GM18520 (cell line): ENCODE measurements around the gene SDK2.

Source experiments
- ATAC-seq: cut with Tn5 transposase; IDR thresholded peaks from one replicate; pipeline ENCODE4 v1.9.1; 2021; ENCODE audit not compliant: unreplicated experiment

The SDK2 gene

DNA sequence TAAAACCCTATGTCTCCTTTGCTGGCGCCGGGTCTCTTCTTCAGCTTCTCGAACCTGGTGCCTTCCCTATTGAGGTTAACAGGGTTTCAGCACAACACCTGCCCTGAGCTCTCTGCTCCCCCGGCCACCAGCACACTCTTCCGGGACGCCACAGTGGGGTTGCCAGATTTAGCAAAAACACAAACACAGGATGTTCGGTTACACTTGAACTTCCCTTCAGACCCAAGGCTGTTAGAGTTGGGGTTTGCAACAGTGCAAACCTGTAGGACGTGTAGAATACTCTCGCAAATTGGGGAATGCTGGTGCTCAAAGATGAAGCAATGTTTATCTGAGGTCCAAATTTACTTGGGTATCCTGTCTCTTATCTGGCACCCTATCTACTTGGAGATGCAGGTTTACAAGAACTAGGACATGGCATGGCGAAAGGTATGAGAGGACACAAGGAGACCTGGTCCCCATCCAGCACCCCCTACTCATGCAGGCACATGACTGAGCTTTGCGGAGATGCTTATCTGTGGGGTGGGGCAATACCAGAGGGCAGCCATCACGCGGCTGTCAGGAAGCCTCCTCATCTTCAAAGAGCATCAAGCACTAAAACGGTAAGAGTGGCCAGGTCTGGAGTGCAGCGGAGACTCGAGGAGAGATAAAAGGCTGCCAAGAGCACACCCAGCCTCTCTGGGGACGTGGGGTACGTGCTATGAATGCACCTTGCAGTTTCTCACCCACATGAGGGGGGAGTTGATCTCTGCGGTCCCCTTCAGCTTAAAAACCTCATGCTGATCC lies 52.8 kb downstream of the SDK2 start:
- no peak for ATAC-seq

DNA sequence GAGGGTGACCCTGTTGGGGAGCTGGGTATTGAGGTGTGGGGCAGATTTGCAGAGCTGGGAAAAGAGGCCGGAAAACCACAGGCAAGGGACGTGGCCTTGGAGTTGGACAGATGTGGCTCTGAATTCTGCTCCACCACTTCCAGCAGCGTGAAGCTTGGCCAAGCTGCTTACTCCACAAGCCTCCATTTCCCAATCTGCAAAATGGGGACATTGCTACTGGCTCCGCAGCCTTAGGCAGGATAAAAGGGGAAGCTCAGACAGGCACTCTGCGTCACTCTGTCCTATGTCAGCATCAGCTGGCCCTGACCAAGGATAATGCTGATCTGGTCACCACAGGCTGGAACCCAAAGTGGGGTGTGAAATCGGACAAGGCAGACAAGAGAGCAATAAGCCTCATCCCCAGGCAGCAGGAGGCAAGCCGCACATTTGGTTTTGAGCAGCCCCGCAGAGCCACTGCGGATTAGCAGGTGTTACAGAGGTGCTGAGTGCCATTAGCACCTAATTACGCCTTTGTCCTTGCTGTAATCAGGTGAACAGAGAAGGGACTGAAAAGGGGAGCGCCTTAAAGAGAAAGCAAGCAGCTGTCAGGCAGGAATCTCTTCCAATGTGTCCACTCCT lies 54.8 kb downstream of the SDK2 start:
- no peak for ATAC-seq

DNA sequence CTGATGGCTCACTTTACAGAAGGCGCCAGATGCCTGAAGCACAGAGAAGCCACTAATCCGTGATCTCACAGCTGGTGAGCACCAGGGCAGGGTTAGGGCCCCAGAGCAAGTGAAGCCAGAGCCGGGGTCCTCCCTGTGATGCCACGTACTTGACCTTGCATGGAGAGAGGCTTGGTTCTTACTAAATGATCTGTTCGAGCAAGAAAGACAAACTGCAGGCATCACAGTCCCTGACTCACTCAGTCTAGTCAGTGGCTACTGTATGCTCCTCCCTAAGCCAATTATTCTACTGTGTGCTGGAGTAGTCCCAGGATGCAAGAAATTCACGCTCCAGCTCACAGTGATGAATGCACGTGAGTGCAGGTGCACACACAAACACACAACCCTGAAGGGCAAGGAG lies 55.4 kb downstream of the SDK2 start:
- ATAC-seq = no peak

DNA sequence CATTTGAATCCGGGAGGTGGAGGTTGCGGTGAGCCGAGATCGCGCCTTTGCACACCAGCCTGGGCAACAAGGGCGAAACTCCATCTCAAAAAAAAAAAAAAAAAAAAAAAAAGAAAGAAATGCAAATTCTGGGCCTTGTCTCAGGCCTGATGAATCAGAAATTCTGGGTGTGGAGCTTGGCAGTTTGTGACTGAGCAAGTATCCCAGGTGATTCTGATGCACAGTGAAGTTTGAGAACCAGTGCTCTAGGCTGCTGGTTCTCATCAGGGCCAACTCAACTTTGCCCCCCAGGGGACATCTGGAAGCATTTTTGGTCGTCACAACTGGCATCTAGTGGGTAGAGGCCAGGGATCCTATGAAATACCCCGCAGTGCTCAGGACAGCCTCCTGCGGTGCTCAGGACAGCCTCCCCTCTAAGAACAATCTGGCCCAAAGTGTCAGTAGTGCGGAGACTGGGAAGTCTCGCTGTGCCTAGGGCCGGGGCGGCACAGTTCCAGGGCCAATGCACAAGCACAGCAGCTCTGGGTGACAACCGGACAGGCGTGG lies 55.9 kb downstream of the SDK2 start:
- no peak for ATAC-seq

DNA sequence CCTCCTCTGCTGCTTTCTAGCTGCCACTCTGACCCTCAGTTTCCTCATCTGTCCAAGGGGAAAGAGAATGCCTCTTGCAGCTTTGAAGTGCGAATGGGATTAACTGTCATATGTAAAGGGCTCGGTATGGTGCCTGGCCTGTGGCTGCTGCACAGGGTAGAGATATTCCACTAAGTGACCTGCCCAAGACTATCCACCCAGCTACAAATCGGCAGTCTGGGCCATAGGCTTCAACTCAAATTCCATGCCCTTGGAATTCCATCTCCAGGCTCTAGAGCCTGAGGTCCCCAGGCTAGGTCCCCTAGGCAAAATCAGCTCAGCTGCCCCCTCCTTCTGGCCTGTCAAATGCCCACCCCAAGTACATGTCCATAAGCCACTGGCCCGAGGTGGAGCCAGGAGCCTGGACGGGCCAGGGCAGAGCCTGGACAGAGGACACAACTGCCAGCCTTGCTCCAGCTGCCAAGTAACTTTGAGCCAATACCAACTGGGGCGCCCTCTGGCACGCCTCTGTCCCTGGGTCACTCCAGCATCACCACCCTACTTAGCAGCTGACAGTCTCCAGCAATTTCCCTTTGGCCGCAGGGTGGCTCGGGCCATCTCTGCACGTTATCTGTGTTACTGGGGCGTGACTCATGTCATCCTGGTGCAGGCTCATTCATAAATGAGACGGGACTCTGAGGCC lies 57.2 kb downstream of the SDK2 start:
- ATAC-seq = no peak

DNA sequence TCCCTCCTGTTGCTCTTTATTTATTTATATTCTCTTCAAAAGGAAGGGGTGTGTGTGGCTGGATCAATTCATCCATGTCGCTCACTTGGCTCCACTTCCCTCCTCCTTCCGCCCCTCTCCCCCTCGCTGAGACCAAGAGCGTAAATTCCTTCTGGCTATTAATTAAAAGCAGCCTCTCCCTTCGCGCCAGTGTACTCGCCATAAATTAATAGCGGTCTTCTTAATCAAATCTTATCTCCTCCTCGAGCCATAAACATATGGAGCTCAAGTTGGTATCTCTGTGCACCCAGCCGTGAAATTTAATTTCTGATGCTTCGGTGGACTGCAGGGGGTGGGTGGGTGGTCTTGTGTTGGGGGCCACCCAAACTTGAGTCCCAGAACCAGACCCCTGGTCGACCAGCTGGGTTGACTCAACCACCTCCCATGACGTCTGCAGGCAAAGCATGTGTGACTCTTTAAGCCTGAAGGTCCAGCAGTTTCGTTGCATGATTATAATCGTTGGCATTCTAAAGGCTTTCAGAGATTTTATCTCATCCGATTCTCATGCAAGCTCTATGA lies 57.9 kb downstream of the SDK2 start:
- ATAC-seq = no peak

DNA sequence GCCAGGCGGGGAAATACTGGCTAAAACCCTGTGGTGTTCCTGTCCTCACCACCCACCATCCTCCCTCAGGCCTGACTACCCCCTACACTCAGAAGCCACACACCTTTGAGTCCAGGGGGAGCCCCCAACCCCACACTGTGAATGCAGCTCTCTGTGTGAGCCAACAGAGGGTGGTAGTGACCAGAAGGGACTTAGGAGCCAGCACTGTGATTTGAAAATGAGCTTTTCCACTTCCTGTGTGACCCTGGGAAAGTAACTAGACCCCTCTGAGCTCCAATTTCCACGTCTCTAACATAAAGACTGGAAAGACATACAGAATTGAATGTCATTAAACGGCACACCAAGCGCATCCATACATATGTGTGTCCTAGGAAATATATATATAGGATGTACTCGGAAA lies 58.7 kb downstream of the SDK2 start:
- ATAC-seq = no peak

DNA sequence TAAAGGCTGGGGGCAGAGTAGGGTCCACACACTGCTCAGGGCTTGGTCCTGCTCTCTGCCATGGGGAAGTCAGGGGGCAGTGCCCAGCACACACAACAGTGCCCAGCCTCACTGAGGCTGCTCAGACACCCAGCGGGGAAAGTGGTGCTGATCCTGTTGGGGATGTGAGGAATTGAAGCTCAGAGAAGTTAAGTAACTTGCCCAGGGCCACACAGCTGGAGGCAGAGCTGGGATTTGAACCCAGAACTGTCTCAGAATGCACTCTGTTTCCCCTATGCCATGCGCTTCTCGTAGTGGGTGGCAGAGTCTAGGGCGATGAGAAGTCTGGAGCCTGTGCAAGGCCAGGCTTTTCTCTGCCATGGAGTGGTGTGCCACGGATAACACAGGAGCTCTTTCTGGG lies 59.3 kb downstream of the SDK2 start:
- ATAC-seq = no peak

DNA sequence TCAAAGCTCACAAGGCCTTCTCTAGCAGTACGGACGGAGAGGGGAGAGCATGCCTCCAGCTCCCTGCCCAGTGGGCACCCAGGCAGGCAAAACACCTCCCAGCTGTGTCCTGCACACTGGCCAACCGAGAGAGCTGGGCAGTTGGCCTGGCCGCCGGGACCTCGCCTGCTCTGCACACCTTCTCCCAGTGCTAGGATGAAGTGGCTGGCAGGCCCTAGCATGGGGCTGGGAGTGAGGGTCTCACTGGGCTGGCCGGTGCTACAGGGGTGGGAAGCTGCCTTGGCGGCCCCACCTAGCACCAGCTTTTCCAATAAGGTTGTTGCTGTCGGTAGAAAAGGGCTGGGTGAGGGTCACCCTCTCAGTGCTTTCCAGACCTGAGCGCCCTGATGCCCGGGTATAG lies 60.2 kb downstream of the SDK2 start:
- no peak for ATAC-seq

DNA sequence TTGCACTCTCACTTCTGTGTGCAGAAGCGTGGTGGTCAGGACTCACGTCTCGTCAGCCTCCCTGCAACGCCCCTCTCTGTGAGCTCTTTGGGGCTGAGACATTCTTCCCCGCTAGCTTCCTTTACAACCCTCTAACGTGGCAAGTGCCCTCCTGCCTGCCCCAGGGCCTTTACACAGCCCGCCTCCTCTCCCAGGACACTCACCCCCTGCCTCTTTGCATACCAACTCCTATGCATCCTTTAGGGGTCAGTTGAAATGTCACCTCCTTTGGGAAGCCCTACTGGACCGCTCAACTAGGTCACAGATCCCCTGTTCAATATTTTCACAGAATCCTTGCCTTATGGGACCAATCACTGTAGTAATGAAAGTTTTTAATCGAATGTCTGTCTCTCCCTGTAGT lies 61.4 kb downstream of the SDK2 start:
- no peak for ATAC-seq

DNA sequence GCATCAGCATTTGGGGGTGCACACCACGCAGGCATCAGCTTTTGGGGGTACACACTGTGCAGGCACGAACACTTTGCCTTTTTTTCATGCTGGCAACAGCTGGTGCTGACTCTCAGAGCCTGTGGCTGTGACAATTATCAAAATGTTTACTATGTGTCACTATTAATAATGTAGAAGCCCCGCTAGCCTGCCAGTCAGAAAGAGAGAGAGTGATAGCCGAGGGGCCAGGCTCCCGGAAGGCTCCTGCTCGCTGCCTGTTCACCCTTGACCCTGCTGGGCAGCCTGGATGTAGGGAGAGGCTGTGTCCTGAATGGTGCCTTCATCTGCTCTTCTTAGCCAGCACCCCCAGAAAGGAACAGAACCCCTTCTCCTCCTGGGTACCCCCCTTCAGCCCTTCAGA lies 61.9 kb downstream of the SDK2 start:
- no peak for ATAC-seq

DNA sequence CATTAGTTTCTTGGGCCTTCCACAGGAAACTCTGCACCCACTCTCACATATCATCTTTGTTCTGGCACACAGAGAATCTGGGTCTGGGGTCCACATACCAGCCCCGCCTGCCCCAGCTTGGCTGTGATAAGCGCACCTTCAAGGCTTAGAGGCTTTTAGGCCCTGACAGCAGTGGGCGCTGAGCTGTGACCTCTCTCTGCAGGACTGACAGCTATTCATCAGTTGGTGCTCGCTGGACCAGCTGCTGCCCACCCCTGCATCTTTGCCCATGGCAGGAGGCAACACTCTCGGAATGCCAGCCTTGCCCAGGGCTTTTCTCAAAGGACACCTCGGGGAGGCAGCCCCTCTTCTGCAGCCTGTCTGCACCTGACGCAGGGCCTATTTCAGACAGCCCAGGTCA lies 62.9 kb downstream of the SDK2 start:
- no peak for ATAC-seq

DNA sequence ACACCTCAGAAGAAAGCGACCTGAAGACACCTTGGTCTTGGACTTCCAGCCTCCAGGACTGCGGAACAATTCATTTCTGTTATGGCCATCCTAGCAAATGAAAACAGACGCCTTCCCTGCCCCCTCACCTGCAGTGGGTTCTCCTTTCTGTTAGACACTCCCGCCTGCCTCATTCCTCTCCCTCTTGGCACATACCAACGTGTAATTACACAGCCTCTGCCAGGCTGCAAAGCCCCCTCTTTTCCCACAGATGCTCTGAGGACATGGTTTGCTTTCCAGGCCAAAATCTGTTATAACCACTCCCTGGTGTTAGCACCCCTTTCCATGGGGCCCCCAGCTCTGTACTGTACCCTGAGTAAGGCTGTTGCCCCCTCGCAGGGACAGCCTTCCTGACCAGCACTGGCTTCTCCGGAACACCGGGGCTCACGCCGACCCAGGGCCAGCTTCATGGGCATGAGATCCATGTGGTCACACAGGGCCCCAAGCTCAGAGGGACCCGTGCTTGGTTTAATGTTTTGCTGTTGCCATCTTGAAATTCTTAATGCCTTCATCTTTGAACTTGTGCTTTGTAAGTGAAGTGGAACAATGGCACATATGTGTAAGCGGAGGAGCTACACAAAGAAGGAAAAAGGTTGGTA lies 64.1 kb downstream of the SDK2 start:
- no peak for ATAC-seq

DNA sequence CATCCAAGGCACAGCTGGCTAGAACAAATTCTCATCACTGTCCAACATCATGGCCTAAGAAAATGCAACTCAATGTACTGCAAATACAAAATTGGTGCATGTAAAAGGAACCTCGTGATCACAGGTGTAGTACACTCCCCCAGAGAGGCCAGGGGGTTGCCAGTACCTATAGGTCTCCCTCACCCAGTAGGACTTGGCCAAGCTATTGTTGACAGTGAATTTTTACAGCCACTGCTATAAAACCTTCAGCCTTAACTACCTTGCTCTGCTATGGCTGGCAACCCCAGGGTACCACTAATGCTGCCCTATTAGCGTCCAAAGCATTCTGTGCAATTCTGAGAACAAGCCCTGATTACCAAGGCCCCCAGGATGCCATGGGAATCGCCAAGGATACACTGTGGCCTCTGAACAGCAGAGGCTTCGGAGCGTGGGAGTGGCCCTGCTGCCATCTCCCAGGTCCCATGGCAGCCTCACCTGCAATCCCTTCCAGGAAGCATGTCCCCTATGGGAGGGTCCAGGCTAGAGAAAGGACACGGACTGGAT lies 67.6 kb downstream of the SDK2 start:
- ATAC-seq = no peak

DNA sequence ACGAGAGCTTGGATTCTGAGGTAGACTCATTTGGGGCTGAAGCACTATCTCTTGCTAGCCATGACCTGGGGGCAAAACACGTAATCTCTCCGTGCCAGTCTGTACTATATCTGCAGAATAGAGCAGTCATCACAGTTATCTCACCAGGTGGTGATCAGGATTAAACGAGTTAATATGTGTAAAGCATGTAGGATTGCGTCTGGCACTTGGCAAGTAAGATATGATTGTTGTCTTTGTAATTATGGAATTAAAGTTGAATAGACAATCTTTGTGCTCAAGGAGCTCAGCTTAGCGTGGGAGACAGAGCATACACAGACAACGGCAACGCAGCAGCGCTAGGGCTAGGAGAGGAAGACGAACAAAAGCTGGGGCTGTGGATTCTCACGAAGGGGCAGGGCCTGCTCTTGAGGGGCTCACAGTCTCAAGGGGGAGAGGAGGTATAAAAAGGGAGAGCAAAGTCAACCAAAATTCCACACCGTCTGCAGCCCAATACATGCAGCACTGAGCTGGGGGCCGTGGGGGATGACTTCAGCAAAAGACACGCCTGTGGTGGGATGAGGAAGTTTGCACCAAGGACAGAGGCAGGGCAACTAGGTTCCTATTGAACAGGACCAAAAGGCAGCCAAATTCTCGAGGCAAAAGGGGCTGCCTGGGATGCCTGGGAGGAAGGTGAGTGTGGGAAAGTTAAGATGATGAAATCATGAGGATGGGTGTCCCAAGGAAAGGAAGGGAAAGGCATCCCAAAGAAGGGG lies 68.6 kb downstream of the SDK2 start:
- ATAC-seq = no peak

DNA sequence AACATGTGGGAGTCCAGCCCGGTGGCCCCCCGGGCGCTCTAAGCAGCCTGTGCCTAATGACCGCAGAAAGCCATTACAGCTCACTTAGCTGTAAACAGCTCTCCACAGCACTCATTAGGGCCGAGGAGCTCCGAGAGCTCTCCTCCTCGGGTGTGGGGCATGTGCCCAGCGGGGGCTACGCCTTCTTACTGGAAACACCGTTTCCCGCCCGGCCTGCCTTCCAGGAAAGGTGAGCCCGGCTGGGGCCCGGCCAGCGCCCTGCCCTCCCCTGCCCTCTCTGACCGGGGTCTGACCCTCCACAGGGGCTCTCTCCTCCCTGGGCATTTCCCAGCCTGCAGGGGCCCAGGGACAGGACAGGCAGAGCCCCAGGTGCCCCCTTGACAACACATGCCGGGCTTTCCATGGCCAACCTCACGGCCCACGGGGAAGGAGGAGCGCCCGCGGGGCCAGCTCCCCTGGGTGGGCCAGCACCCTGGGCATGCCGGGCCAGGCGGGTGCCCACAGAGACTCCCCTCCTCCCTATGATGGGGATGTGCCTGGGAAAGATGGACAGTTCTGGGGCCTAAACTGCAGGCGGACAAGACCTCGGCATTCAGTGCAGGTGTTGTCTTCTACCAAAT lies 72.6 kb downstream of the SDK2 start:
- no peak for ATAC-seq

DNA sequence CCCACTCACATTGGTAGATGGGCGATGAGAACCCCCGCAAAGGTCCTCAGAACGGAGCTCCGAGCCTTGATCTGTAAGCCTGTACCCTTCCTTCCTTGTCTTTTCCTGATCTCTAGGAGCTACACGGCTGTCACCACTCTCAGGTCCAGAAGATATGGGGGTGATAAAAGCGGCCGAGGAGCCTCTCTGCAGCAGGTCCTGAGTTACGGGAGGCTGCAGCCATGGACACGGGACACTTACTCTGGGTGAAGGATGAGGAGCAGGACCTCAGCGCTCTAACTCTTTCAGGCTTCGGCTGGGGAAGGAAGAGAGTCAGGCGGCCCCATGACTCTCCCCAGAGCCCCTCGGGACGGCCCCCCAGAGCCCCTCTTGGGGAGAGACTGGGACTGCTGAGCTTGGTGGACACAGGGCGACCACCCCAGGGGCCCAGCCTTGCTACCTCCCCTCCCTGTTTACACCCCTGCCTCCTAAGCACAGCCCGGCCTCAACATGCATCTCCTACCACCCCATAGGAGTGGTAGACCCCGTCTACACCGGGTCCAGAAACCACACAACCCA lies 74.4 kb downstream of the SDK2 start:
- ATAC-seq = no peak

DNA sequence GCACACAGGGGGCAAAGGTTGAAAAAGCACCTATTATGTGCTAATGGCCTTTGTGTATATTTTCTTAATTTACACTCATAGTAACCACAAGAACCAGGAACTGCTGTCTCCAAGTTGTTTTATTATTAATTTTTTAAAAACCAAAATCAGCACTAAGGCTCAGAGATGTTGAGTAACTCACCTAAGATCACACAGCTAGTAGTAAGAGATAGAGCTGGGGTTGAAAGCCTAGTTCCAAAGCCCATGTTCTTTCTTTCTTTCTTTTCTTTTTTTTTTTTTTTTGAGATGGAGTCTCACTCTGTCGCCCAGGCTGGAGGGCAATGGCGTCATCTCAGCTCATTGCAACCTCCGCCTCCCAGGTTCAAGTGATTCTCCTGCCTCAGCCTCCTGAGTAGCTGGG lies 75.3 kb downstream of the SDK2 start:
- no peak for ATAC-seq
